H1 (cell line): ENCODE measurements around the gene TMEM108. TPM values are rescaled to one million over a fixed set of nuclear protein-coding genes. Genes with fewer than 3 reads are reported as not detected.

ENCODE experiments used
- CTCF ChIA-PET: fragments of 300-600 bp; sonication (Branson Sonifier 250); formaldehyde crosslinking; loops from one replicate; lab custom pipeline; 2021; ENCODE audit not compliant: partially characterized antibody; lab: Charles Lee
- POLR2A ChIA-PET: fragments of 300-600 bp; sonication (Branson Sonifier 250); formaldehyde crosslinking; loops from one replicate; lab custom pipeline; 2021; ENCODE audit warnings: inconsistent platforms; ENCODE audit not compliant: partially characterized antibody; lab: Charles Lee
- DNase-seq, 2 experiments: peaks; one replicate each; pipeline versions ENCODE4 v3.0.0 to v3.0.0-alpha.2; 2010 to 2022; ENCODE audit warnings: low spot score in 2 of 2, low read depth in 1 of 2, mixed read lengths in 1 of 2
- FAIRE-seq: peaks from 2 replicates; lab custom pipeline; 2011; peaks lifted over from hg19 to GRCh38; lab: Jason Lieb, UNC
- H2AFZ ChIP-seq: 2 replicates; pipeline ENCODE4 v1.8.1; 2012; ENCODE audit warnings: low read length, inconsistent platforms
- H2AK5ac ChIP-seq: 2 replicates; pipeline ENCODE4 v1.6.1; 2013; ENCODE audit warnings: low read depth, low read length
- H2BK120ac ChIP-seq: replicated peaks from 2 replicates; pipeline ENCODE3; 2013; ENCODE audit warnings: low read depth, low read length, inconsistent platforms
- H2BK12ac ChIP-seq: 2 replicates; pipeline ENCODE4 v1.6.1; 2013; ENCODE audit warnings: low read depth, low read length
- H2BK15ac ChIP-seq: 2 replicates; pipeline ENCODE4 v1.6.1; 2013; ENCODE audit warnings: low read length
- H2BK20ac ChIP-seq: 2 replicates; pipeline ENCODE4 v1.6.1; 2013; ENCODE audit warnings: low read length
- H2BK5ac ChIP-seq: 2 replicates; pipeline ENCODE4 v1.6.1; 2013; ENCODE audit warnings: low read depth, low read length
- H3K14ac ChIP-seq: 2 replicates; pipeline ENCODE4 v1.6.1; 2013; ENCODE audit warnings: inconsistent platforms; ENCODE audit not compliant: insufficient read length
- H3K18ac ChIP-seq: 2 replicates; pipeline ENCODE4 v1.6.1; 2013; ENCODE audit warnings: low read length; ENCODE audit errors: extremely low read depth
- H3K23ac ChIP-seq: 2 replicates; pipeline ENCODE4 v1.6.1; 2013; ENCODE audit warnings: inconsistent platforms; ENCODE audit not compliant: insufficient read length
- H3K23me2 ChIP-seq: 2 replicates; pipeline ENCODE4 v1.6.1; 2013; ENCODE audit warnings: low read depth, low read length
- H3K27ac ChIP-seq: 2 replicates; pipeline ENCODE4 v1.6.1; 2011; ENCODE audit warnings: low read depth, low read length, inconsistent platforms
- H3K27me3 ChIP-seq, 4 experiments: replicated peaks in 1 of 4; 1 replicate in 1 of 4; 2 replicates in 3 of 4; pipeline versions ENCODE4 v1.6.1 to v1.8.1; 2011 to 2013; ENCODE audit warnings: low read length in 3 of 4, mild to moderate bottlenecking in 3 of 4, inconsistent platforms in 2 of 4, mixed read lengths in 2 of 4, moderate library complexity in 1 of 4; ENCODE audit not compliant: control insufficient read depth in 3 of 4, insufficient read depth in 3 of 4; ENCODE audit errors: extremely low read depth in 1 of 4
- H3K36me3 ChIP-seq, 4 experiments: 2 replicates each; pipeline versions ENCODE4 v1.6.1 to v1.8.1; 2011 to 2013; ENCODE audit warnings: mild to moderate bottlenecking in 4 of 4, low read length in 3 of 4, moderate library complexity in 2 of 4, control low read depth in 1 of 4, inconsistent platforms in 1 of 4; ENCODE audit not compliant: insufficient read depth in 4 of 4, control insufficient read depth in 2 of 4
- H3K4ac ChIP-seq: replicated peaks from 2 replicates; pipeline ENCODE3; 2013; ENCODE audit warnings: low read length, low read depth, mixed read lengths, inconsistent platforms; ENCODE audit not compliant: insufficient read length
- H3K4me1 ChIP-seq, 4 experiments: replicated peaks in 1 of 4; 1 replicate in 1 of 4; 2 replicates in 3 of 4; pipeline versions ENCODE4 v1.6.1 to v1.8.1; 2011 to 2013; ENCODE audit warnings: low read length in 3 of 4, inconsistent platforms in 2 of 4, mixed read lengths in 1 of 4; ENCODE audit not compliant: insufficient read depth in 4 of 4, control insufficient read depth in 3 of 4
- H3K4me2 ChIP-seq, 2 experiments: 2 replicates each; pipeline versions ENCODE4 v1.6.1 to v1.8.1; 2011 to 2013; ENCODE audit warnings: low read depth in 2 of 2, low read length in 2 of 2, control low read depth in 1 of 2, inconsistent platforms in 1 of 2, mild to moderate bottlenecking in 1 of 2; ENCODE audit not compliant: insufficient read depth in 1 of 2
- H3K4me3 ChIP-seq, 4 experiments: fragments of 200-600, 300-600 bp in 1 of 4; sonication (generic), shearing (Covaris generic), sonication (Bioruptor Twin) in 1 of 4; 2 replicates each; pipeline versions ENCODE4 v1.5.1 to v1.8.1; 2011 to 2016; ENCODE audit warnings: low read length in 4 of 4, low read depth in 3 of 4, control low read depth in 2 of 4, inconsistent platforms in 2 of 4, mild to moderate bottlenecking in 2 of 4, mixed read lengths in 1 of 4, moderate library complexity in 1 of 4; ENCODE audit not compliant: insufficient read depth in 2 of 4; ENCODE audit errors: extremely low read depth in 1 of 4
- H3K56ac ChIP-seq: replicated peaks from 2 replicates; pipeline ENCODE3; 2013; ENCODE audit warnings: low read depth, mild to moderate bottlenecking, mixed read lengths, low read length, inconsistent platforms; ENCODE audit not compliant: insufficient read length
- H3K79me1 ChIP-seq: 2 replicates; pipeline ENCODE4 v1.6.1; 2013; ENCODE audit warnings: low read depth, low read length, control low read depth
- H3K79me2 ChIP-seq, 2 experiments: 2 replicates each; pipeline versions ENCODE4 v1.6.1 to v1.8.1; 2012 to 2013; ENCODE audit warnings: low read length in 2 of 2, mild to moderate bottlenecking in 2 of 2, inconsistent platforms in 1 of 2; ENCODE audit not compliant: insufficient read depth in 2 of 2, control insufficient read depth in 1 of 2
- H3K9ac ChIP-seq, 4 experiments: replicated peaks in 1 of 4; 1 replicate in 1 of 4; 2 replicates in 3 of 4; pipeline versions ENCODE4 v1.6.1 to v1.8.1; 2011 to 2013; ENCODE audit warnings: low read depth in 3 of 4, low read length in 3 of 4, control low read depth in 2 of 4, mild to moderate bottlenecking in 2 of 4, moderate library complexity in 2 of 4, inconsistent platforms in 1 of 4; ENCODE audit errors: extremely low read depth in 1 of 4
- H3K9me3 ChIP-seq, 2 experiments: 2 replicates each; pipeline versions ENCODE4 v1.6.1 to v1.8.1; 2012 to 2013; ENCODE audit warnings: mild to moderate bottlenecking in 2 of 2, moderate library complexity in 2 of 2, control low read depth in 1 of 2, inconsistent platforms in 1 of 2, low read depth in 1 of 2, low read length in 1 of 2, mixed read lengths in 1 of 2; ENCODE audit not compliant: insufficient read depth in 2 of 2
- H4K20me1 ChIP-seq, 2 experiments: replicated peaks in 1 of 2; 2 replicates each; pipeline versions ENCODE3 to v1.8.1; 2011 to 2013; ENCODE audit warnings: inconsistent platforms in 2 of 2, low read length in 2 of 2, mild to moderate bottlenecking in 1 of 2; ENCODE audit not compliant: insufficient read depth in 2 of 2, control insufficient read depth in 1 of 2
- H4K5ac ChIP-seq: 2 replicates; pipeline ENCODE4 v1.6.1; 2013; ENCODE audit warnings: low read length, low read depth, mixed read lengths, inconsistent platforms; ENCODE audit not compliant: insufficient read length
- H4K8ac ChIP-seq: 2 replicates; pipeline ENCODE4 v1.8.0; 2013; ENCODE audit warnings: mild to moderate bottlenecking, moderate library complexity, low read length, inconsistent platforms; ENCODE audit not compliant: insufficient read depth; ENCODE audit errors: extremely low read depth
- H4K91ac ChIP-seq: replicated peaks from 2 replicates; pipeline ENCODE3; 2013; ENCODE audit warnings: low read length, mixed read lengths, inconsistent platforms; ENCODE audit not compliant: insufficient read length
- CEBPB ChIP-seq: IDR thresholded peaks from 2 replicates; pipeline ENCODE4 v1.6.1; 2012; ENCODE audit warnings: low read depth, low read length
- CTCF ChIP-seq, 3 experiments: IDR thresholded peaks; 1 replicate in 2 of 3; 2 replicates in 1 of 3; pipeline versions ENCODE4 v1.5.1 to v1.6.1; 2011; ENCODE audit warnings: low read length in 3 of 3, mild to moderate bottlenecking in 3 of 3, inconsistent platforms in 2 of 3, low read depth in 1 of 3, moderate library complexity in 1 of 3; ENCODE audit not compliant: insufficient read depth in 1 of 3; ENCODE audit errors: control extremely low read depth in 1 of 3
- GTF2F1 ChIP-seq: IDR thresholded peaks from 2 replicates; pipeline ENCODE4 v1.6.1; 2012; ENCODE audit warnings: low read depth, low read length, improper control_type of control experiment, borderline replicate concordance
- MAX ChIP-seq: IDR thresholded peaks from 2 replicates; pipeline ENCODE4 v1.6.1; 2012; ENCODE audit warnings: inconsistent platforms
- POU5F1 ChIP-seq: IDR thresholded peaks from 2 replicates; pipeline ENCODE4 v1.6.1; 2011; ENCODE audit warnings: low read depth, mild to moderate bottlenecking, low read length, moderate library complexity
- RAD21 ChIP-seq, 2 experiments: IDR thresholded peaks in 1 of 2; conservative IDR thresholded peaks in 1 of 2; 2 replicates each; pipeline ENCODE4 v1.6.1; 2011; ENCODE audit warnings: low read depth in 2 of 2, low read length in 2 of 2, improper control_type of control experiment in 1 of 2, inconsistent platforms in 1 of 2, mild to moderate bottlenecking in 1 of 2, moderate library complexity in 1 of 2
- WGBS, 2 experiments: shearing (Covaris generic) in 1 of 2; methylation state at CpG; one replicate each; pipeline versions ENCODE4 v1.1.6 to v1.1.7; 2013 to 2015; ENCODE audit warnings: low lambda C conversion rate in 2 of 2, mixed read lengths in 2 of 2, inconsistent platforms in 1 of 2, low coverage in 1 of 2, missing lambda C conversion rate in 1 of 2; ENCODE audit not compliant: insufficient replicate concordance in 2 of 2, insufficient coverage in 1 of 2, insufficient read length in 1 of 2; ENCODE audit errors: extremely low coverage in 1 of 2, missing lambda C conversion rate in 1 of 2; 5-methylcytosine and 5-hydroxymethylcytosine counted together
- polyA plus RNA-seq, 7 experiments: library from polyadenylated mRNA; depleted of rRNA in 3 of 7; stranded (reverse) in 5 of 7; unstranded in 2 of 7; fragments of >200 nt in 5 of 7; fragments of 200-250 nt in 2 of 7; gene quantifications; 1 replicate in 5 of 7; 2 replicates in 1 of 7; 4 replicates in 1 of 7; pipeline versions ENCODE4 v1.2.1 to v1.2.3, GENCODE V29; 2011 to 2013; ENCODE audit warnings: missing spikeins in 2 of 7, mixed read lengths in 2 of 7
- total RNA-seq: library from RNA; stranded (reverse); fragmentation: NEBNext Ultra II Directional; extraction: Animal tissue kit (Norgen Biotek cat#: 25700); gene quantifications from 2 replicates; pipeline ENCODE4 v1.2.1, GENCODE V29; 2021

The TMEM108 gene
- total and polyA plus RNA-seq, 2 of the 8 experiments (the other 6 are each of a cell fraction or from before 2014, with no cell fraction given) = 14.3 to 16.2 TPM

- Histone ChIP-seq H3K36me3 (no peaks in the 10 kb centered on the region), H4K20me1 (peaks cover 0 to 1% of the 10 kb centered on the region in 2 experiments), H4K91ac (no peak overlapping the region), H4K5ac (no peak overlapping the region), H3K4me3 (no peak overlapping the region), H3K27me3 (no peaks in the 10 kb centered on the region), H2BK5ac (no peak overlapping the region), H4K8ac (no peak overlapping the region; the same call in 1 of the 2 replicates), H3K23ac (no peak overlapping the region), H2BK15ac (no peak overlapping the region), H2BK120ac (no peak overlapping the region), H3K18ac (no peak overlapping the region), H2AFZ (no peak overlapping the region), H3K9me3 (no peaks in the 10 kb centered on the region), H3K4me1 (no peaks in the 10 kb centered on the region; a peak in 1 of 7 replicates), H2BK12ac (no peak overlapping the region), H2BK20ac (no peak overlapping the region), H3K4ac (no peak overlapping the region), H3K9ac (no peak overlapping the region), H3K4me2 (no peak overlapping the region), H3K14ac (no peak overlapping the region), H3K23me2 (no peaks in the 10 kb centered on the region), H3K79me2 (no peaks in the 10 kb centered on the region), H2AK5ac (no peak overlapping the region), H3K56ac (no peak overlapping the region), H3K79me1 (no peaks in the 10 kb centered on the region), H3K27ac (no peak overlapping the region)
- TF ChIP-seq POU5F1 (no peak), RAD21 (IDR thresholded peaks at IDR 0.05 in 1 of 2, conservative IDR thresholded peaks at IDR 0.05 in 1 of 2; ENCODE audit: low read depth in 2 of 2, low read length in 2 of 2) (peak; percentile 97 to 98), GTF2F1 (no peak), CTCF (IDR thresholded peaks at IDR 0.05; ENCODE audit: control extremely low read depth in 1 of 3, insufficient read depth in 1 of 3, low read depth in 1 of 3, low read length in 3 of 3) (peak; percentile 86 to 97 (median 93)), MAX (peak; percentile 37; the same call in 1 of the 2 replicates), CEBPB (no peak)
- DNase-seq (peak; percentile 58 to 80), FAIRE-seq (peak; percentile 80)
- POLR2A ChIA-PET = no interaction called here
- WGBS, 2 experiments = 45% methylated on average over 13 of the region's 13 CpGs; no CpG with 5 or more reads in 1 of the 2 experiments
- CTCF ChIA-PET = interaction anchor here (0.5 to 15.8 kb wide), 33 partner anchors 9 to 948 kb away, joined by 3 to 189 read pairs (median 4); partner anchors contain the start of gene TMEM108
These were observed 346.3 kb downstream of the TMEM108 start for GRCh38 chr3:133384331-133385027.
